HG03135 (cell line): Measurements from ENCODE around the gene HADHA.

Source experiments
- ATAC-seq: cut with Tn5 transposase; IDR thresholded peaks from one replicate; pipeline ENCODE4 v1.9.1; 2021; ENCODE audit warnings: mild to moderate bottlenecking, moderate library complexity; ENCODE audit not compliant: unreplicated experiment

The HADHA gene

DNA sequence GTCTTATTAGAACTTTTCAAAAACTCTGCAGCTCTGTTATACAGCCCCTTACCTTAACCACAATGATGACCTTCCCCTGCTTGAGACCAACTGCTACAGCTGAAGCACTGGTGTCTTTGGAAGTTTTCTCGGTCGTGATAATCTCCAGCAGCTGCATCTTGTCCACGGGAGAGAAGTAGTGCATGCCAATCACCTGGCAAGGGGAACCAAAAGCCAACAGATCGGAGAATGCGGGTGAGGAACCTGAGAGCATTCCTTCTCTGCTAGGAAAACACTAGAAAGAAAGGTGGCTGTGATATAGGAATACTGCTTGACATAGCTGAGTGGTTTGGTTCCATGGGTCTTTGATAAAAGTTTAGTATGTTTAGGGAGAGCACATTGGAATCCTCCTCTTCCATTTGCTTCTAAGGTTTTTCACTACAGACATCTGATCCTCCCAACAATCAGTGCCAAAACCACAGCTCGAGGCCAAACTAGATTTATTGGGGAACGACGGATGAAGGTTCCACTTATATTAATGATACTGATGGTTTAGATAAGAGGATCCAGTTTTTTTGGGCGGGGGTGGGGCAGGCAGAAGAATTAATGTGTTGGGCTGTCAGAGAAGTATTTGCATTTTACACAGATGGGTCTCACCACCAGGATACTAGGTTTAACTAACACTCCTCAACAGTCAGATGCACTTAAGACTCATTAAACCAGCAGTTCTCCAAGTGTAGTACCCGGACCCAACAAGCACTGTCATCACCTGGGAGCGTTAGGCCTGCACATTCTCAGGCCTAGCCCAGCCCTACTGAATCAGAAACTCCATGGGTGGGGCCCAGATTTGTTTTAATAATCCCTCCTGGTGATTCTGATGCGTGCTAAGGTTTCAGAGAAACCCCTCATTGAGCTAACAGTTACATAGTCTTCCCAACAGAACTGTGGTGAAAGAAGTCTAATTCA lies 49.1 kb downstream of the HADHA start:
- ATAC-seq, result no peak

DNA sequence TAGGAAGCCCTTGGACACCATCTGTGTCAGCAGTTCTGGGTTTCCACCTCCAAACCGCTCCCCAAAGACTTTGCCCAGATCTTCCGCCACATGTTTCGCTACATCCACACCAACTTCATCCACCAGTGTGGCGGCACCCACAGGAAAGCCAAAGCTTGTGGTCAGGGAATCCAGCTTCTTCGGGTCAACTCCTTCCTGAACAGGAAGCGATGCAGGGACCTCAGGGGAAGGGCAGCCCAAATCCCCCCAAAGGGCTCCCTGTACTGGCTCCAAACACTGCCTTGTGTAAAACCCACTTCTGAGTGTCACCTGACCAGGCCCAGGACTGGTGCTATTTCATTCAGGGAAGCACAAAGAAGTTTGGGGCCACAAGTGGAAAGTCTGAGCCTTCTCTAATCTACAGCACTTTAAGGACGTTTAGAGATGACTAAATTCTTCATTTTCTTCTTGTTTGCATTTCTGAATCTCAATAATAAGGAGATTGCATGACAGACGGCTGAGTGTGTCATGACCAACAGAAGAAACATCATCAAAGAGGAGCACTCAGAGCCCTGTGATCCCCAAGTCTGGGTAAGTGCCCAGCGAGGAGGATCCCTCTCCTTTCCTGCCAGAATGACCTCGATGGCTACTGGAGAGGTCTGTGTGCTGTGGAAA lies 50.7 kb downstream of the HADHA start:
- no peak for ATAC-seq

DNA sequence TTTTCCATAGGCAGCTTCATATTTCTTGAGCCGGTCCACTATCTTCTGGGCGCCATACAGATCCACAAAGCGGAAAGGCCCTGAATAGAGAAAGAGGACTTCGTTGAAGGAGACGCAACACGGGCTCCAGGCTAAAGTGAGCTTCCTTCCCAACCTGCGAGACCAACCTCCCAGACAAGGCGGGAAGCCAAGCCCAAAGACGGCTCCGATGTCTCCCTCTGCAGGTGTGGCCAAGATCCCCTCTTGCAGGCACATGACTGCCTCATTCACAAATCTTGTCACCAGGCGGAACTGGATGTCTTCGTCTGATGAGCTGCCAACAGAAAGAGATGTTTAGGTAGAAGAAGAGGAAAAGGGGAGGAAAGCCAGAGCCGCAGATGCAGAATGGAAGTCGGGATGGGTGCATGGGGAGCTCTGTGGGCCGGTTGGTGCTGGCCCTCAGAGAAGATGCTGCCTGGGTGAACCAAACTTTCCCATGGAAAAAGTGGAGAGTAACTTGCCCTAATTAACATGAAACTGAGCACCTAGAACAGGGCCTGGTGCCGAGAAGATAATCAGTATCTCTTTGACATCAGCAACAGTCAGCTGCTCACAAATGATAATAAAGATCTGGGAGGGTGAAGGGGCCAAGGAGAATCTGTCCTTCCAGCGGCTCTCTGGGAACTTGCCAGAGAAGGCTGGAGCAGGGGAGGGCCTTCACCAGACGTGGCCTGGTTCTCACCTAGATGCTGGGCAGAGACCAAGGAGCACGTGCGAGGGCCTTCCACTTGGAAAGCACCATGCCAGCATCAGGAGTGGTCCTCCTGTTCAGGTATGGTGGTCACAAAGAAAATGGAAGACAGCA lies 52.9 kb downstream of the HADHA start:
- ATAC-seq, result no peak

DNA sequence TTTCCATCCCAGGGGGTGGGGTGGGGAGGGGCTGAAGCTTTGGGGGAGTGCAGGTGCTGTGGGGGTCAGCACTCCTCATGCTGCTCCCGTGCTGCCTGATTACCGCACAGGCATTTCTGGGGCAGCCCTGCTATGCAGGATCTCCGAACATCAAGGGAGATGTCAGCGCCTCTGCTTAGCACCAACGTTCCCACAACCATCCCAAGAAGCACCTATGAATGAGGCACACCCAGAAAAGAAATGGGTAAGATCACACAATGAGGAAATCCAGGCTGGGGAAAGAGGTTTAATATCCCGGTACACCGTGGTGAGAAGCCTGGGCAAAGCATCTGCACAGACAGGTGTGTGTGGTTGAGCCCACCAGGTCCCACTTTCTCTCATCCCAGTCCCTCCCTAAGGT lies 54.1 kb downstream of the HADHA start:
- ATAC-seq, result no peak

DNA sequence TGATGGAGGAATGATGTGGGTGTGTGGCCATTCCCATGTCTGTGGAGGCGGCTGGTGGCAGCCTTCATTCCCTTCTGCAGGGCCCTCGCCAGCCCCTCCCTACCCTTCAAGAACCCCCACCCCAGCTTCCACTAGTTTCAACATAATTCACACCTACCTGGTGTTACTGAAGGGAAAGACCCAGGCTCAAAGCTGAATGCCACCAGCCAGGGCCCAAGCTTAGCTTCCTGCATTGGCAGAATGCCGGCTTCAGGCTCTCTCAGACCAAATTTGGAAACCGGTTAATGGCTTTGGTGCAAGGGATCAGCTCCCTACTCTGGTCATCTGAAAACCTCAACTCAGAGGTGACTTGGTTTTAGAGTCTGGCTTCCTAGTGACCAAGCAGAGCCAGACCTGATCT lies 54.7 kb downstream of the HADHA start:
- ATAC-seq, result no peak

DNA sequence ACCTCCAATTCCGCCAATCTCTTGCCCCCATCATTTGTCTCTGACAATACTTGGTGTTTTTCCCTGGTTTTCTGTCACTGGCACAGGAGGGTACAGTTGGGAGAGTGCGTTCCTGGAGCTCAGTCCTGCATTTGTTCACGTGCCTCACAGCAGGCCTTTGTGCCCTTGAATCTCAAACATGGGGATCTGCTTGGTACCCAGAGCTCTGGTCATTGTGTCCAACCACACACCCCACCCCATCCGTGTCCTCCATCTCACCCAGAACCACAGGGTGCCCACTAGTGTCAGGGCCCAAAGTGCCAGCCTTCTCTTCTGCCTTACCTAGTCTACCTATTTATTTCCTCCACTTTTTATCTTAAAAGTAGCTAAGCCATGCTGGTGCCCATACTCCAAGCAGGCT lies 55.3 kb downstream of the HADHA start:
- no peak for ATAC-seq

DNA sequence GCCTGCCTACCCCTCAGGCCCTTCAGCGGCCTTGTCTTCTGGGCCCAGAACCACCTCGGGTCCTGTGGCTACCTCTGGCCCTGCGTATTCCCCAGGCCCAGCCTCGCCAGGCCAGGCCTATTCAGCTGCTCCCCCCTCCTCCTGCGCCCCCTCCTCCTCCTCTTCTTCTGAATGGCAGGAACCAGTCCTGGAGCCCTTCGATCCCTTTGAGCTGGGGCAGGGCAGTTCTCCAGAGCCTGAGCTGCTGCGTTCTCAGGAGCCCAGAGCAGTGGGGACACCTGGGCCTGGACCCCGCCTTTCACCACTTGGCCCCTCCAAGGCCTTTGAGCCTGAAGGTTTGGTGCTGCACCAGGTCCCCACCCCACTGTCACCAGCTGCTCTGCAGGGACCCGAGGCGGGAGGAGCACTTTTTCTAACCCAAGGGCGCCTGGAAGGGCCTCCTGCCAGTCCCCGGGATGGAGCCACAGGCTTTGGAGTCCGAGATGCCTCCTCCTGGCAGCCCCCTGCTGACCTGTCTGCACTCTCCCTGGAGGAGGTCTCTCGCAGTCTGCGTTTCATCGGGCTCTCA lies 56.8 kb downstream of the HADHA start:
- ATAC-seq, result no peak

DNA sequence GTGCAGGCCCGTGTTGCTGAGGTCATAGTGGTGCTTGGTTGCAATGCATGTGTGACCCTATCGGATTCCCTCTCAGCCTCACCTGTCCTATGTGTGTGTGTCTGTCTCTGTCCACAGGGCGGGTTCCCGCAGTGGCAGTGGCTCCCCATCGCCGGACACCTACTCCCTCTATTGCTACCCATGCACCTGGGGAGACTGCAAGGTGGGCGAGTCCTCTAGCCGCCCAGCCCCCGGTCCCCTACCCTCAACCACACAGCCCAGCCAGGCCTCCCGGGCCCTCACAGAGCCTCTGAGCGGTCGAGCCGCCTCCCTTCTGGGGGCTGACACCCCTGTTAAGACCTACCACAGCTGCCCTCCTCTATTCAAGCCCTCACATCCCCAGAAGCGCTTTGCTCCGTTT lies 57.3 kb downstream of the HADHA start:
- no peak for ATAC-seq

DNA sequence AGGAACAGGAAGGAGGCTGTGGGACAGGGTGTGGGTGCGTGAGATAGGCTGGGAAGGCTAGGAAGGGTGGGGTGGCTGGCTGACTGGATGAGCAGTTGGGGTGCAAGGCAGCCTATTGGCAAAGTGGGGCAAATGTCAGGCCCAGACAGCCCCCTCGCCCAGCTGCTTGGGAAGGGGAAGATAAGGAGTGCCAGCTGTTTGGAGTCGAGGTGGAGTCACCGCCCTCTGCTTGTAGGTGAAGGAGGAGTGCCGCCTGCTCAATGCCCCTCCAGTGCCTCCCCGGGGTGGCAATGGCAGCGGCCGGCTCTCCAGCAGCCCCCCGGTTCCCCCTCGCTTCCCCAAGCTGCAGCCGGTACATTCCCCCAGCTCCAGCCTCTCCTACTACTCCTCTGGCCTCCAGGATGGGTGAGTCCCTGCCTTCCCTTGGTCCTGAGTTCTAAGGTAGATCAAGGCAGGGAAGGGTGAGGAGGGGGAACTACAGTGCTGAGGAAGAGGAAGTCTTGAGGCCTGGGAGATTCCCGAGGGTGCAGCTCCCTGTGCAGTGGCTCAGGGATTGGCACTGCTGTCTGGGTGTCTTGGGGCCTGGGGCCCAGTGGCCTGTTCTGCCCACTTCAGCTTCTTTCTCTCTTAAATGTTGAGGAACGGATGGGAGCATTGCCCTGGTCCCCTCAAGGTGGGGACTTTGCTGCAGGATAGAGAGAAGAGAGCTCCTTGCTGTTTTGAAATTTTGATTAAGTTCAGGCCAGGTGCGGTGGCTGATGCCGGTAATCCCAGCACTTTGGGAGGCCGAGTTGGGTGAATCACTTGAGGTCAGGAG lies 58.3 kb downstream of the HADHA start:
- ATAC-seq, result no peak

DNA sequence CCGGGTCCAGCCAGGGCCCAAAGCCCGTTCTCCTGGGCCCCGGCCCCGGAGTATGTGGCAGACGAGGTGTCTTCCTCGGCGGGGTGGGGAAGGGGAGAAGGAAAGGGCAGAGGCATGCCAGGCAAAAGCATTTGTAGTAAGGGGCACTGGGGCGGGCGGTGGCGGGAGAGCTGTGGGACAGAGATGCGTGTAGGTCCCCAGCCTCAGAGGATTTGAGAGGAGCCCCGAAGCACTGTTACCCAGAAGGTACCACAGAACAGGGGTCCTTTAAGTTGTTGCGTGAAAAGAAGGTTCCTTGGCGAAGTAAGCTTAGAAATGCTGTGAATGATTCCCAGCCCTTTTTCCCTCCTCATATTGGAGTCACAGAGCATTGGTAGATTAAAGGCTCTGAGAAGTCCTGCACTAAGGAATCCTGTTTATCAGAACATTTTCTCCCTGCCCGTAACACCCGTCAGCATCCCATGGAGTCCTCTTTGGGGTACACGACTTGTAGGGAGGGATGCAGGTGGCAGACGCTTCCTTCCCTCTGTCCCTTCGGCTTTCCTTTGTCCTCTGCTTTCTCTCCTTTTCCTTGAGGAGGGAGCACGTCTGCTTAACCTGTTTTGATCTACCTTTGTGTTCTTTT lies 59.0 kb downstream of the HADHA start:
- ATAC-seq, result no peak

DNA sequence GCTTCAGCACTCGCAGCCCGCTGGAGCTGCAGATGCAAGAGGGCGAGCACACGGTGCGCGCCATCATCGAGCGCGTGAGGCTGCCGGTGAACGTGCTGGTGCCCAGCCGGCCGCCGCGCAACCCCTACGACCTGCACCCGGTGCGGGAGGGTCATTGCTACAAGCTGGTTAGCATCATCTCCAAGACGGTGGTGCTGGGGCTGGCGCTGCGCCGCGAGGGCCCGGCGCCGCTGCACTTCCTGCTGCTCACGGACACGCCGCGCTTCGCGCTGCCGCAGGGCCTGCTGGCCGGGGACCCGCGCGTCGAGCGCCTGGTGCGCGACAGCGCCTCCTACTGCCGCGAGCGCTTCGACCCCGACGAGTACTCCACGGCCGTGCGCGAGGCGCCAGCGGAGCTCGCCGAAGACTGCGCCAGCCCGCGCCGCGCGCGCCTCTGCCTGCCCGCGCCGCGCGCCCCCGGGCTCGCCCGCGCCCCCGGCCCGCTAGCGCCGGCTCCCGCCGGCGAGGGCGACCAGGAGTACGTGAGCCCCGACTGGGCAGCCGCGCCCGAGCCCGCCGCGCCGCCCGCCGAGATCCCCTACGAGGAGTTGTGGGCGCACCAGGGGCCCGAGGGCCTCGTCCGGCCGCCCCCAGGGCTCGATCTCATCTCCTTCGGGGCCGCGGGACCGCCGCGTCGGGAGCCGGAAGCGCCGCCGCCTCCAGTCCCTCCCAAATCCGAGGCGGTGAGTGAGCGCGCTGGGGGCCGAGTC lies 59.7 kb downstream of the HADHA start:
- ATAC-seq, result peak; percentile 81

DNA sequence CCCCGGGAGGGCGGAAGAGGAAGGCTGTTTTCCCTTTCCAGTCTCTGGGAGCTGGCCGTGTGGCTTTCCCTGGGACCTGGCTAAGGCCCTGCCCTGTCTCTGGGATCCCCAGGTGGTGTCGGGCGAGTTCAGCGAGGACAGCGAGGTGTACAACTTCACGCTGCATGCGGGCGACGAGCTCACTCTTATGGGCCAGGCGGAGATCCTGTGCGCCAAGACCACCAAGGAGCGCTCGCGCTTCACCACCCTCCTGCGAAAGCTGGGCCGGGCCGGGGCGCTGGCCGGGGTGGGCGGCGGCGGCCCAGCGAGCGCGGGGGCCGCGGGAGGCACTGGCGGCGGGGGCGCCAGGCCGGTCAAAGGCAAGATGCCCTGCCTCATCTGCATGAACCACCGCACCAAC lies 60.3 kb downstream of the HADHA start:
- no peak for ATAC-seq

DNA sequence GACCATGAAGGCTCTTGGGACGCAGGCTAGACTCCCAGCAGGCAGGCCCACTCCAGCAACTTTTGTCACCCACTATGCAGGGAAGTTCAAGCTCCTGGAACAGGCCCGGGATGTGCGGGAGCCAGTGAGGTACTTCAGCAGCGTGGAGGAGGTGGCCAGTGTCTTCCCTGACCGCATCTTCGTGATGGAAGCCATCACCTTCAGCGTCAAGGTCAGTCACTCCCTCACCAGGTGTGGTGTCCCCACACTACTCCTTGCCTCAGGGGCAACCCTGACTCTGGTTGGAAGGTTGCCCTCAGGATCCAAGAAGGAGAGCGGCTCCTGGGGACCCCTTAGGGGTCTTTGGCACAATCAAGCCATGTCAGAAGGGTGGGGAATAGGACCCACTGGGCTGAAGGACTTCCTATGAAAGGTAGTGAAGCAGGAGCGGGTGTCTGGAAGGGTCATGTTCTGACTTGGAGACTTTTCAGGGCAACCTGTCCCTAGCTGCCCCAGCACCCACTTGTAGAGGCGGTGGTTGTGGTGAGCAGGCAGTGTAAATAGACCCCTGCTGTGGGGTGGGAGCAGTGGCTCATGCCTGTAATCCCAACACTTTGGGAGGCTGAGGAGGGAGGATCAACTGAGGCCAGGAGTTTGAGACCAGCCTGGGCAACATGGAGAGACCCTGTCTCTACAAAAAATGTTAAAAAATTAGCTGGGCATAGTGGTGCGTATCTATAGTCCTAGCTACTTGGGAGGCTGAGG lies 61.4 kb downstream of the HADHA start:
- ATAC-seq, result no peak

DNA sequence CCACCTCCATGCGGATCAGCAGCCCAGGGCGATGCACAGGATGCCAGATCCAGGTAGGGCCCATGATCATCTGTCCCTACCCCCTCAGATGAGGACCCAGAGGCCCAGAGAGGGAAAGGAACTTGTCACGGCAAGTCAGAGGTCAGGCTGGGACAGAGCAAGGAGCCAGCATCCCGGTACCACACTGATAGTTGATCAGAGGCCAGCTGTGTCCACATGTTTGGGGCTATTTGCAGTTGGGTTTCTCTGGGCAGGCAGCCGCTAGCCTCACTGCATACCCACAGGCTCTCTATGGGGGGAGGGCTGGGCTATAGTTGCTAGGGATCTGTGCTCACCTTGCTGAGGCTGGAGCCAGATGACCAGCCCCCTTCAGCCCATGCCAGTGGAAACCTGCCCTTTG lies 62.0 kb downstream of the HADHA start:
- no peak for ATAC-seq

DNA sequence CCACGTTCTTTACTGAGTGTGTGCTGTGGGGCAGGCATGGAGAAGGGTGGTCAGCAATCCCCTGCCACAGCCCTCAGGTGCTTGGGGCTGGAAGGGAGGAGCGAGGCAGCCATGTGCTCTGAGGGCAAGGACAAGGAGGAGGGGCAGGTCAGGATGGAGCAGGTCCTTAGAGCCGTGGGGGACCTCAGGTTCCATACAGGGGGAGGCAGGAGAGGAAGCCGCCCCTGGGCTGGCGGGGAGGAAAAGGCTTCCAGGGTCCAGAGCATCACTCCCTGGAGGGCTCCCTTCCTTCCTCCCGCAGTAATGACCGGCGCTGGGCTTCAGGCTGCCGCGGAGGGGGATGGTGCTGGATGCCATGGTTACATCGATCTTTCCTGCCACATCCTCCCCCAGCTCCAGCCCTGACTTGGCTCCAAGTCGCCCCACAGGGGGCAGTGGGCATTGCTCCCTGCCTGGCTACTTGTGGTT lies 65.0 kb downstream of the HADHA start:
- no peak for ATAC-seq

DNA sequence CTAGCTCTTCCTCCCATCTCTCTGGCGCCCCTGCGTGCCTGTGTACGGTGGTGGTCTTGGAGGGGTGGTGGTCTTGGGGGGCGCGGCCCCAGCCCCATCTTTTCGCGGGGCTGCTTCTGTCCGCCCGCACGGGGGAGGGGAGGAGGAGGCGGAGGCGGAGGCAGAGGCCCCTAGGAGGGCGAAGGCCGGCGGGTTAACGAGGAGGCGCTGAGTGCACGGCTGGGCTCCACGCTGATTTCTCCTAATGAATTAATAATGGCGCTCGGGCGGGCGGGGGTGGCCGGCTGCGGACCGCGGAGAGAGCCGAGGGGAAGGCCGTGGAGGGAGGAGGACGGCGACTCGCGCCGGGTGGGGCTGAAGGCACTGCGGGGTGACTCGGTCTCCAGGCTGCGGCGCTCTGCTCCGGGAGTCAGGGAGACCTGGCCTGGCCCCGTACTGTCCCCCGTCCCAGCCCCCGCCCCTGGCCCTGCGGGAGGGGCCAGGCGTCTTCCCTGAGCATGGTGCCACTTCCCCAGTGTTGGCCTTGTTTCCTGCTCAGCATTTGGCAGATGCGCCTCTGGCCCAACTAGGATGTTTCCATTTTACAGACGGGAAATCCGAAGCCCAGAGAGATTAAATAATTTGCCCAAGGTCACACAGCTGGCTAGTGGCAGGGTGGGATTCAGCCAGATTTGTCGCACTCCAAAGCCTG lies 65.5 kb downstream of the HADHA start:
- no peak for ATAC-seq

DNA sequence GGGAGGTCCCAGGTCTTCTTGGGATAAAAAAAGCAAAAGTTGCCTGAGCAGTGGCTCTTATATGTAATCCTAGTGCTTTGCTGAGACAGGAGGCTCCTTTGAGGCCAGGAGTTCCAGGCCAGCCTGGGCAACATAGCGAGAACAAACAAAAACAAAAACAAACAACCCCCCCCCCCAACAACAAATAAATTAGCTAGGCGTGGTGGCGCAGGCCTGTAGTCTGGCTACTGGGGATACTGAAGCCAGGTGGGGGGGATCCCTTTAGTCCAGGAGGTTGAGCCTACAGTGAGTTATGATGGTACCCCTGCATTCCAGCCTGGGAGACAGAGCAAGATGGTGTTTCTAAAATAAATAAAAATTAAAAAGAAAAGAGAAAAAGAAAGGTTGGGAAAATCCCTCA lies 66.2 kb downstream of the HADHA start:
- ATAC-seq, result no peak

DNA sequence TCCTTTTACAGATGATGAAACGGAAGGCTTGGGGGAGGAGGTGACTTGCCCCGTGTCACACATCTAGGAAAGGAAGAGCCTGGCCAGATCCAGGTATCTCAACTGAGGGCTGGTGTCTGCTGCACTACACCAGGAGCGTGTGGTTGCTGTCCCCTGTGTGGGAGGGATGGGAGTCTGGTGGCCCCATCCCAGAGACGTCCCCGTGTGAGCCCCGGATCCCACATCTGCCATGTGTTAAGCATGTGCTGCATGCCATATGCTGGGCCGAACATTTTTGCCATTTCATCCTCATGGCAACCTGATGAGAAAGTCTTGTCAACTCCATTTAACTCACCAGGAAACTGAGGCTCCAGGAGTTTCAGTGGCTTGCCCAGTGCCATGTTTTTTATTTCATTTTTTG lies 67.3 kb downstream of the HADHA start:
- no peak for ATAC-seq
